DOHH2 (cell line): Measurements from ENCODE around the gene PLEKHG4B.

Experiments
- EZH2phosphoT487 ChIP-seq: fragments of 200-600 bp; sonication (generic); IDR thresholded peaks from 2 replicates; pipeline ENCODE4 v1.6.1; 2017; ENCODE audit warnings: borderline replicate concordance, mild to moderate bottlenecking, antibody characterized with exemption, low read length, moderate library complexity, mixed read lengths
- TF ChIP-seq, protein P1 (sequence below): fragments of 200-600 bp; sonication (generic); IDR thresholded peaks from one replicate; pipeline ENCODE4 v1.5.1; 2014; ENCODE audit warnings: antibody characterized with exemption, mild to moderate bottlenecking, low read depth, low read length; ENCODE audit not compliant: poor library complexity, severe bottlenecking

DNA sequence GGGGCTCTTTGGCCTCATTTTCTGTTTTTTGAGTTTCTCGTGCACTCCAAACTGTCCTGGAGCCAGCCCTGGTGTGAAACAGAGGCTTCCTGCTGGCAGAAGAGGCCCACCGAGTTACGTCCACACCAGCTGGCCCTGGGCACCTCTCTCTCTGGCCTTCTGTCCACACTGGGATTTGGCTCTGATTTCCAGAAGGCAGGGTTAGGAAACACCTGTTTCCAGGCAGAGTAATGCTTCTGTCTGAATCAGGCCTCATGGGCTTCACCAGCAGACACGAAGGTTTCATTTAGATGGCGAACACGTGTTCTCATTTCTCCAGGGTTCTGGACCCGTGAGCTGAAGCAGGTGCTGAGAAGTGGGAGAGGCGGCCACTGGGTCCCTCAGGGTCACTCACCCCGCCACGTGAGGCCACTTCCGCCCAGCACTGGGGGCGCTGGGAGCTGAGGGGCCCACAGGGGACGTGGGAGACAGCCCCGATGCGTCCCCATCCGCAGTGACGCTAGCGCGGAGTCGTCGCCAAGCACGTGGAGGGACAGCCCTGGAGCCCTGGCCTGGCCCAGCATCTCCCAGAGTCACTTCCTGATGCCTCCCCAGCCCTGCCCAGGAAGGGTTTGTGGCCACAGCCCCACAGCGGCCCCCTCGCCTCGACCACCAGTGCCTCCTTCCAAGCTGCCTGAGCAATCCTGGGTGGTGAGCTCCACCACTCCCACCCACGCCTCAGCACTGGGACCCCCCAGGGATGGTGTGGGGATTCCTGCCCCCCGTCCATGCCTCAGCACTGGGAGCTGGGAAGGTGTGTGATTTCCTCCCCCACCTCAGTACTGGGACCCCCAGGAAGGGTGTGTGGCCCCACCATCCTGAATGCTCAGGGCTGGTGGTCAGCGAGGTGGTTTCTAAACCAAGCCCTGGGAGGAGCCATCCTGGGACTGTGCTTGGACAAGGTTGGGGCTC is 94.4 kb downstream of the PLEKHG4B start:
- TF ChIP-seq, protein P1, sequence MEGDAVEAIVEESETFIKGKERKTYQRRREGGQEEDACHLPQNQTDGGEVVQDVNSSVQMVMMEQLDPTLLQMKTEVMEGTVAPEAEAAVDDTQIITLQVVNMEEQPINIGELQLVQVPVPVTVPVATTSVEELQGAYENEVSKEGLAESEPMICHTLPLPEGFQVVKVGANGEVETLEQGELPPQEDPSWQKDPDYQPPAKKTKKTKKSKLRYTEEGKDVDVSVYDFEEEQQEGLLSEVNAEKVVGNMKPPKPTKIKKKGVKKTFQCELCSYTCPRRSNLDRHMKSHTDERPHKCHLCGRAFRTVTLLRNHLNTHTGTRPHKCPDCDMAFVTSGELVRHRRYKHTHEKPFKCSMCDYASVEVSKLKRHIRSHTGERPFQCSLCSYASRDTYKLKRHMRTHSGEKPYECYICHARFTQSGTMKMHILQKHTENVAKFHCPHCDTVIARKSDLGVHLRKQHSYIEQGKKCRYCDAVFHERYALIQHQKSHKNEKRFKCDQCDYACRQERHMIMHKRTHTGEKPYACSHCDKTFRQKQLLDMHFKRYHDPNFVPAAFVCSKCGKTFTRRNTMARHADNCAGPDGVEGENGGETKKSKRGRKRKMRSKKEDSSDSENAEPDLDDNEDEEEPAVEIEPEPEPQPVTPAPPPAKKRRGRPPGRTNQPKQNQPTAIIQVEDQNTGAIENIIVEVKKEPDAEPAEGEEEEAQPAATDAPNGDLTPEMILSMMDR: no peak
- TF ChIP-seq EZH2phosphoT487: no peak
